DND-41 (cell line): ENCODE data around the gene PMFBP1.

Source experiments
- CTCF ChIP-seq: IDR thresholded peaks from 2 replicates; pipeline ENCODE4 v1.5.1; 2012; ENCODE audit warnings: borderline replicate concordance, low read length, moderate library complexity, mild to moderate bottlenecking; ENCODE audit not compliant: poor library complexity, severe bottlenecking; ENCODE audit errors: extremely low read depth
- EZH2 ChIP-seq: IDR thresholded peaks from 3 replicates; pipeline ENCODE4 v1.6.1; 2012; ENCODE audit warnings: borderline replicate concordance, low read depth, mild to moderate bottlenecking, moderate library complexity, low read length, inconsistent platforms; ENCODE audit not compliant: severe bottlenecking

- no peak for TF ChIP-seq CTCF
- TF ChIP-seq EZH2: no peak
These were observed 87.0 kb downstream of the PMFBP1 start for GRCh38 chr16:72085002-72085401.
